HepG2 (cell line): ENCODE measurements around the gene NUP85. TPM values are rescaled to one million over a fixed set of nuclear protein-coding genes. Genes with fewer than 3 reads are reported as not detected.

Source experiments
- CREB1 ChIP-seq, 2 experiments: fragments of 450-650 bp in 1 of 2; IDR thresholded peaks; 2 replicates each; pipeline ENCODE4 v1.6.1; 2016 to 2017; ENCODE audit warnings: control low read depth in 1 of 2, mild to moderate bottlenecking in 1 of 2, missing compliant biosample characterization in 1 of 2, missing genetic modification characterization in 1 of 2
- FOXK1 ChIP-seq: sonication (generic); formaldehyde crosslinking; IDR thresholded peaks from 2 replicates; pipeline ENCODE4 v1.4.0; 2020; ENCODE audit warnings: low read depth, missing genetic modification reagents, borderline replicate concordance
- HNRNPLL ChIP-seq: fragments of 200-400 bp; formaldehyde crosslinking; IDR thresholded peaks from 2 replicates; pipeline ENCODE4 v1.6.1; 2017; ENCODE audit warnings: mild to moderate bottlenecking, low read depth, low read length; ENCODE audit not compliant: poor library complexity, severe bottlenecking
- MZF1 ChIP-seq: sonication (generic); formaldehyde crosslinking; IDR thresholded peaks from 2 replicates; pipeline ENCODE4 v1.8.1; 2023; ENCODE audit warnings: mild to moderate bottlenecking, missing genetic modification reagents, borderline replicate concordance
- RBM39 ChIP-seq: fragments of 200-400 bp; formaldehyde crosslinking; IDR thresholded peaks from one replicate; pipeline ENCODE4 v1.6.1; 2018; ENCODE audit warnings: antibody characterized with exemption, mild to moderate bottlenecking, low read depth, low read length; ENCODE audit not compliant: poor library complexity, severe bottlenecking
- TBP ChIP-seq: sonication (generic); formaldehyde crosslinking; IDR thresholded peaks from 2 replicates; pipeline ENCODE4 v1.5.0; 2020; ENCODE audit warnings: missing genetic modification reagents
- XRCC5 ChIP-seq: fragments of 200-400 bp; formaldehyde crosslinking; optimal IDR thresholded peaks from 2 replicates; pipeline ENCODE3; 2017; ENCODE audit warnings: mild to moderate bottlenecking, low read length
- ZBTB34 ChIP-seq: sonication (generic); formaldehyde crosslinking; IDR thresholded peaks from 2 replicates; pipeline ENCODE4 v1.8.0; 2022; ENCODE audit warnings: mild to moderate bottlenecking, missing genetic modification reagents
- ZNF20 ChIP-seq: sonication (generic); formaldehyde crosslinking; IDR thresholded peaks from 2 replicates; pipeline ENCODE4 v1.4.0; 2020; ENCODE audit warnings: mild to moderate bottlenecking, moderate library complexity, missing genetic modification reagents
- ZNF607 ChIP-seq: sonication (generic); formaldehyde crosslinking; IDR thresholded peaks from 2 replicates; pipeline ENCODE4 v1.5.1; 2020; ENCODE audit warnings: missing genetic modification reagents, mild to moderate bottlenecking, borderline replicate concordance
- polyA plus RNA-seq, 8 experiments: library from polyadenylated mRNA; depleted of rRNA in 3 of 8; stranded (reverse) in 7 of 8; unstranded in 1 of 8; fragments of >200 nt; fragmentation: Illumina TruSeq in 4 of 8; extraction: Trizol in 4 of 8; gene quantifications; 2 replicates each; pipeline versions ENCODE4 v1.2.1 to v1.2.3, GENCODE V29; 2011 to 2016; ENCODE audit warnings: low read depth in 4 of 8, missing spikeins in 1 of 8, mixed read lengths in 1 of 8; ENCODE audit not compliant: insufficient read depth in 1 of 8
- total RNA-seq, 5 experiments: library from RNA; depleted of rRNA; stranded (reverse); fragments of >200 nt; fragmentation: Illumina TruSeq; extraction: Trizol; gene quantifications; 2 replicates each; pipeline ENCODE4 v1.2.3, GENCODE V29; 2016; ENCODE audit warnings: low read depth in 1 of 5
- TF ChIP-seq, protein P1 (sequence below): sonication (generic); formaldehyde crosslinking; IDR thresholded peaks from 2 replicates; pipeline ENCODE4 v1.8.1; 2023; ENCODE audit warnings: mild to moderate bottlenecking, missing genetic modification reagents
- TF ChIP-seq, protein P2 (sequence below), 2 experiments: fragments of 450-650 bp in 1 of 2; sonication (generic) in 1 of 2; formaldehyde crosslinking in 1 of 2; IDR thresholded peaks; 2 replicates each; pipeline versions ENCODE4 v1.6.1 to v1.8.0; 2016 to 2022; ENCODE audit warnings: antibody characterized with exemption in 1 of 2, mild to moderate bottlenecking in 1 of 2, missing genetic modification reagents in 1 of 2
- TF ChIP-seq, protein P3 (sequence below): sonication (generic); formaldehyde crosslinking; IDR thresholded peaks from 2 replicates; pipeline ENCODE4 v1.8.0; 2022; ENCODE audit warnings: mild to moderate bottlenecking, missing genetic modification reagents, moderate library complexity

Gene NUP85
- total and polyA plus RNA-seq, 2 of the 13 experiments (the other 11 are each of a cell fraction or from before 2014, with no cell fraction given): 89.1 to 124 TPM

- TF ChIP-seq CREB1 (IDR thresholded peaks at IDR 0.05) (peak; percentile 50; the same call in 1 of the 2 replicates), CREB1 (CRISPR knock-in tag; IDR thresholded peaks at IDR 0.05) (no peak), RBM39 (no peak), FOXK1 (CRISPR knock-in tag) (peak; percentile 38; the same call in 1 of the 2 replicates), MZF1 (CRISPR knock-in tag) (no peak), XRCC5 (peak; percentile 18), ZNF607 (CRISPR knock-in tag) (peak; percentile 38; the same call in 1 of the 2 replicates), TBP (CRISPR knock-in tag) (no peak; the same call in 1 of the 2 replicates), ZNF20 (no peak), ZBTB34 (CRISPR knock-in tag) (no peak; the same call in 1 of the 2 replicates), HNRNPLL (peak; percentile 75)
- TF ChIP-seq, protein P1, sequence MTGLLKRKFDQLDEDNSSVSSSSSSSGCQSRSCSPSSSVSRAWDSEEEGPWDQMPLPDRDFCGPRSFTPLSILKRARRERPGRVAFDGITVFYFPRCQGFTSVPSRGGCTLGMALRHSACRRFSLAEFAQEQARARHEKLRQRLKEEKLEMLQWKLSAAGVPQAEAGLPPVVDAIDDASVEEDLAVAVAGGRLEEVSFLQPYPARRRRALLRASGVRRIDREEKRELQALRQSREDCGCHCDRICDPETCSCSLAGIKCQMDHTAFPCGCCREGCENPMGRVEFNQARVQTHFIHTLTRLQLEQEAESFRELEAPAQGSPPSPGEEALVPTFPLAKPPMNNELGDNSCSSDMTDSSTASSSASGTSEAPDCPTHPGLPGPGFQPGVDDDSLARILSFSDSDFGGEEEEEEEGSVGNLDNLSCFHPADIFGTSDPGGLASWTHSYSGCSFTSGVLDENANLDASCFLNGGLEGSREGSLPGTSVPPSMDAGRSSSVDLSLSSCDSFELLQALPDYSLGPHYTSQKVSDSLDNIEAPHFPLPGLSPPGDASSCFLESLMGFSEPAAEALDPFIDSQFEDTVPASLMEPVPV (CRISPR knock-in tag): peak; percentile 89; the same call in 1 of the 2 replicates
- TF ChIP-seq, protein P2, sequence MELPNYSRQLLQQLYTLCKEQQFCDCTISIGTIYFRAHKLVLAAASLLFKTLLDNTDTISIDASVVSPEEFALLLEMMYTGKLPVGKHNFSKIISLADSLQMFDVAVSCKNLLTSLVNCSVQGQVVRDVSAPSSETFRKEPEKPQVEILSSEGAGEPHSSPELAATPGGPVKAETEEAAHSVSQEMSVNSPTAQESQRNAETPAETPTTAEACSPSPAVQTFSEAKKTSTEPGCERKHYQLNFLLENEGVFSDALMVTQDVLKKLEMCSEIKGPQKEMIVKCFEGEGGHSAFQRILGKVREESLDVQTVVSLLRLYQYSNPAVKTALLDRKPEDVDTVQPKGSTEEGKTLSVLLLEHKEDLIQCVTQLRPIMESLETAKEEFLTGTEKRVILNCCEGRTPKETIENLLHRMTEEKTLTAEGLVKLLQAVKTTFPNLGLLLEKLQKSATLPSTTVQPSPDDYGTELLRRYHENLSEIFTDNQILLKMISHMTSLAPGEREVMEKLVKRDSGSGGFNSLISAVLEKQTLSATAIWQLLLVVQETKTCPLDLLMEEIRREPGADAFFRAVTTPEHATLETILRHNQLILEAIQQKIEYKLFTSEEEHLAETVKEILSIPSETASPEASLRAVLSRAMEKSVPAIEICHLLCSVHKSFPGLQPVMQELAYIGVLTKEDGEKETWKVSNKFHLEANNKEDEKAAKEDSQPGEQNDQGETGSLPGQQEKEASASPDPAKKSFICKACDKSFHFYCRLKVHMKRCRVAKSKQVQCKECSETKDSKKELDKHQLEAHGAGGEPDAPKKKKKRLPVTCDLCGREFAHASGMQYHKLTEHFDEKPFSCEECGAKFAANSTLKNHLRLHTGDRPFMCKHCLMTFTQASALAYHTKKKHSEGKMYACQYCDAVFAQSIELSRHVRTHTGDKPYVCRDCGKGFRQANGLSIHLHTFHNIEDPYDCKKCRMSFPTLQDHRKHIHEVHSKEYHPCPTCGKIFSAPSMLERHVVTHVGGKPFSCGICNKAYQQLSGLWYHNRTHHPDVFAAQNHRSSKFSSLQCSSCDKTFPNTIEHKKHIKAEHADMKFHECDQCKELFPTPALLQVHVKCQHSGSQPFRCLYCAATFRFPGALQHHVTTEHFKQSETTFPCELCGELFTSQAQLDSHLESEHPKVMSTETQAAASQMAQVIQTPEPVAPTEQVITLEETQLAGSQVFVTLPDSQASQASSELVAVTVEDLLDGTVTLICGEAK (IDR thresholded peaks at IDR 0.05): no peak
- TF ChIP-seq, protein P2 (CRISPR knock-in tag; IDR thresholded peaks at IDR 0.05): peak; percentile 48; the same call in 1 of the 2 replicates
- TF ChIP-seq, protein P3, sequence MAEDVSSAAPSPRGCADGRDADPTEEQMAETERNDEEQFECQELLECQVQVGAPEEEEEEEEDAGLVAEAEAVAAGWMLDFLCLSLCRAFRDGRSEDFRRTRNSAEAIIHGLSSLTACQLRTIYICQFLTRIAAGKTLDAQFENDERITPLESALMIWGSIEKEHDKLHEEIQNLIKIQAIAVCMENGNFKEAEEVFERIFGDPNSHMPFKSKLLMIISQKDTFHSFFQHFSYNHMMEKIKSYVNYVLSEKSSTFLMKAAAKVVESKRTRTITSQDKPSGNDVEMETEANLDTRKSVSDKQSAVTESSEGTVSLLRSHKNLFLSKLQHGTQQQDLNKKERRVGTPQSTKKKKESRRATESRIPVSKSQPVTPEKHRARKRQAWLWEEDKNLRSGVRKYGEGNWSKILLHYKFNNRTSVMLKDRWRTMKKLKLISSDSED (CRISPR knock-in tag): no peak
These were observed 22.7 kb upstream of the NUP85 start, which contains the start of gene SUMO2 (continued) for GRCh38 chr17:75182569-75183436.
